HAP-1 (cell line): ENCODE data around the gene MED27.

ENCODE experiments used
- DNase-seq, 2 experiments: peaks; one replicate each; pipeline ENCODE4 v3.0.0-alpha.2; 2016 to 2020; ENCODE audit warnings: low spot score in 2 of 2
- H3K27me3 ChIP-seq: fragments of 250-450 bp; sonication (Bioruptor Pico); 2 replicates; pipeline ENCODE4 v1.5.1; 2020; ENCODE audit warnings: low read depth, mild to moderate bottlenecking, moderate library complexity
- H3K36me3 ChIP-seq: fragments of 250-450 bp; sonication (Bioruptor Pico); replicated peaks from 2 replicates; pipeline ENCODE4 v1.5.1; 2020; ENCODE audit warnings: mild to moderate bottlenecking
- H3K4me1 ChIP-seq: fragments of 250-450 bp; sonication (Bioruptor Pico); 2 replicates; pipeline ENCODE4 v1.5.1; 2020; ENCODE audit warnings: mild to moderate bottlenecking
- H3K4me3 ChIP-seq: fragments of 250-450 bp; sonication (Bioruptor Pico); 2 replicates; pipeline ENCODE4 v1.5.1; 2020; ENCODE audit warnings: mild to moderate bottlenecking, moderate library complexity
- H3K9me3 ChIP-seq: fragments of 250-450 bp; sonication (Bioruptor Pico); 2 replicates; pipeline ENCODE4 v1.5.1; 2020; ENCODE audit warnings: mild to moderate bottlenecking, moderate library complexity
- in situ Hi-C: fragments of 300-500 bp; cut with MboI; formaldehyde crosslinking; loops from 3 replicates; pipeline ENCODE4 v1.14.3; 2020; ENCODE audit warnings: low sequenced_read_pairs, inconsistent platforms, mixed read lengths

Gene MED27

GRCh38 chr9:132046456-132046855 lies 33.2 kb downstream of the MED27 start:
- no peaks in the 10 kb centered on the region for H3K9me3 ChIP-seq
- H3K4me3 ChIP-seq: no peak overlapping the region
- no peak for DNase-seq
- in situ Hi-C loops: no loop called here
- no peaks in the 10 kb centered on the region for H3K27me3 ChIP-seq
- H3K4me1 ChIP-seq: no peaks in the 10 kb centered on the region
- no peaks in the 10 kb centered on the region for H3K36me3 ChIP-seq

- H3K4me1 ChIP-seq: no peaks in the 10 kb centered on the region
- no peak overlapping the region for H3K4me3 ChIP-seq
- no peaks in the 10 kb centered on the region for H3K36me3 ChIP-seq
- H3K9me3 ChIP-seq: no peaks in the 10 kb centered on the region
- DNase-seq: no peak
- no peaks in the 10 kb centered on the region for H3K27me3 ChIP-seq
- in situ Hi-C loops: no loop called here
Observed at GRCh38 chr9:132044176-132044875, 35.3 kb downstream of the MED27 start.

- Histone ChIP-seq H3K9me3 (no peaks in the 10 kb centered on the region), H3K36me3 (no peaks in the 10 kb centered on the region), H3K27me3 (no peaks in the 10 kb centered on the region), H3K4me3 (no peak overlapping the region), H3K4me1 (no peaks in the 10 kb centered on the region)
- in situ Hi-C loops: no loop called here
- no peak for DNase-seq
Observed at GRCh38 chr9:132043708-132044107, 36.0 kb downstream of the MED27 start.

DNA sequence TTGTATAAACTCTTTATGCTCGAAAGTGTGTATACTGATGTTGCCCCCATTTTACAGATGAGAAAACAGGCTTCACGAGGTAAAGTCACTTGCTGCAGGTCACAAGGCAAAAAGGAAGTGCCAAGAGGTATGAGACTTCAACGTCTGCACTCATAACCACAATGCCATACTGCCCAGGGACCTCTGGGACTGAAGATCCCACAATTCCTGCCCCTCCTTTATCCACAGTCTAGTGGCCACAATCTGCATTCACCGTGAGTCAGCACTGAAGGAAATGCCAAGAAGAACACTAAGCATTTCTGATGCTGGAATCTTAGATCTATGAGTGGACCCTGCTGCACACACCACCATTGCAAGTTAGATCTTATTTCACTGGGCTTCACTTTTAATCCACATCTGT lies 37.3 kb downstream of the MED27 start:
- H3K36me3 ChIP-seq: no peaks in the 10 kb centered on the region
- no peaks in the 10 kb centered on the region for H3K27me3 ChIP-seq
- in situ Hi-C loops: no loop called here
- no peak overlapping the region for H3K4me3 ChIP-seq
- 0 out of 2 replicates have a peak, but pooled peaks cover 3% of the 10 kb centered on the region for H3K4me1 ChIP-seq
- no peak for DNase-seq
- no peaks in the 10 kb centered on the region for H3K9me3 ChIP-seq

- Histone ChIP-seq H3K9me3 (no peaks in the 10 kb centered on the region), H3K36me3 (no peaks in the 10 kb centered on the region), H3K4me1 (0 out of 2 replicates have a peak, but pooled peaks cover 3% of the 10 kb centered on the region), H3K27me3 (no peaks in the 10 kb centered on the region), H3K4me3 (no peak overlapping the region)
- in situ Hi-C loops: no loop called here
- no peak for DNase-seq
Observed at GRCh38 chr9:132041798-132042197, 37.9 kb downstream of the MED27 start.

DNA sequence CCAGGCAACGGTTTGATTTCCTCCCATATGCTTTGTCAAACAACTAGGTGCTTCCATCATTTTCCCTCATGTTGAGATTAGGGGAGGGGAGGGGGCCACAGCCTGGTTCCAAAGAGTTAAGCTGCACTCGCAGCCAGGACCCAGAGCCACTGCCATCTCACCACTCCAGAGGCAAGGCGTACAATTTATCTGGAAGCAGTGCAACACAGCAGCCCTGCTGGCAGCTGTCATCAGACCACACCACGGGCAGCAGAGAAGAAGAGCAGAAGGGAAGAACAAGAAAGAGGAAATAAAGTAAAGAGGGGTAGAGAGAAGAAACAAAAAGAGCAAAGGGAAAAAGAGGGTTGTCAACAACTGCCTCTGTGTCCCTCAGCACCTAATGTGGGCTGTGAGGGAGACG lies 38.9 kb downstream of the MED27 start:
- in situ Hi-C loops: no loop called here
- Histone ChIP-seq H3K9me3 (no peaks in the 10 kb centered on the region), H3K4me3 (no peak overlapping the region), H3K36me3 (no peaks in the 10 kb centered on the region; the same call in 1 of the 2 replicates), H3K27me3 (no peaks in the 10 kb centered on the region), H3K4me1 (0 out of 2 replicates have a peak, but pooled peaks cover 3% of the 10 kb centered on the region)
- no peak for DNase-seq

DNA sequence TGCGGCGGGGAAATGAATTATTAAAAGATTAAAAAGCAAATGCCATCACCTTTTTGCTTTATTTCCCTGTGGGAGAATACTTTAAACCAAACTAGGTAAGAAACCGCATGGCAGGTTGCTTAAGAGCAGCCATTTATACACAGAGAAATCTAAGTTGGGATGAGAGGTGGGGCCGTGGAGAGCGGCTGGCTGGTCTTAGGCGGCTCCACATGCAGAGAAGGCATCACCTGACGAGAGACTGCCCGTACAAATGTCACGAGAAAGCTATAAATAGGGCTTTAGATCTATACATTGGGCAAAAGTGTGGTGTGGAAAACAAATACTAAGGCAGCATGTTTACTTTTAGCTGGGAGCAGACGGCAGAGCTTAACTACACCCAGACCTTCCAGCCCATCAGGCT lies 39.4 kb downstream of the MED27 start:
- in situ Hi-C loops: no loop called here
- no peak overlapping the region for H3K4me3 ChIP-seq
- no peak for DNase-seq
- H3K9me3 ChIP-seq: no peaks in the 10 kb centered on the region
- no peaks in the 10 kb centered on the region for H3K27me3 ChIP-seq
- 0 out of 2 replicates have a peak, but pooled peaks cover 3% of the 10 kb centered on the region for H3K4me1 ChIP-seq
- no peaks in the 10 kb centered on the region; the same call in 1 of the 2 replicates for H3K36me3 ChIP-seq

- no peaks in the 10 kb centered on the region; the same call in 1 of the 2 replicates for H3K36me3 ChIP-seq
- no peaks in the 10 kb centered on the region for H3K9me3 ChIP-seq
- in situ Hi-C loops: no loop called here
- H3K4me1 ChIP-seq: peaks cover 3% of the 10 kb centered on the region; the same call in 1 of the 2 replicates
- no peaks in the 10 kb centered on the region for H3K27me3 ChIP-seq
- H3K4me3 ChIP-seq: no peak overlapping the region
- DNase-seq: no peak
Observed at GRCh38 chr9:132039284-132039683, 40.4 kb downstream of the MED27 start.

DNA sequence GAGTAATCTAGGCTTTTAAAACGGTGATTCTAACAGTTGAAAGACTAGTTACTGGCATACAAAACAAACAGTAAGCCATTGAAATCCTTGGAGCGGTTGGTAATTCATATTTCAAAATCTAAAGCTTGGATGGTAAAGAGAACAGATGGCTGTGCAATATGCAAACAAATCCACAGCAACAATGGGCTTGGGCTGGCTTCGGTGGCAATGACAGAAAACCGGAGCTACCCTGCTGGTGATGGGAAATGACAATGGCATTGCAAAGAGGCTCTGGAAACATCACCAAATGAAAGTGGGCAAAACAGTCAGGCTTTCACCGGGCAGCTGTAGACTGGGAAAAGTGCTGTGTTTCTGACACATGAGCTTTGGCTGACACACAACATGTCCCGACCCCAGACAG lies 42.2 kb downstream of the MED27 start:
- H3K4me1 ChIP-seq: peaks cover 20% of the 10 kb centered on the region
- H3K9me3 ChIP-seq: no peaks in the 10 kb centered on the region
- no peaks in the 10 kb centered on the region; the same call in 1 of the 2 replicates for H3K36me3 ChIP-seq
- in situ Hi-C loops: no loop called here
- peak in 1 of 2 experiments; percentile 10 for DNase-seq
- no peaks in the 10 kb centered on the region for H3K27me3 ChIP-seq
- no peak overlapping the region for H3K4me3 ChIP-seq

GRCh38 chr9:132036521-132036920 lies 43.1 kb downstream of the MED27 start:
- Histone ChIP-seq H3K9me3 (no peaks in the 10 kb centered on the region), H3K4me1 (peaks cover 22% of the 10 kb centered on the region), H3K4me3 (no peak overlapping the region), H3K36me3 (no peaks in the 10 kb centered on the region; the same call in 1 of the 2 replicates), H3K27me3 (no peaks in the 10 kb centered on the region)
- in situ Hi-C loops: no loop called here
- no peak for DNase-seq

DNA sequence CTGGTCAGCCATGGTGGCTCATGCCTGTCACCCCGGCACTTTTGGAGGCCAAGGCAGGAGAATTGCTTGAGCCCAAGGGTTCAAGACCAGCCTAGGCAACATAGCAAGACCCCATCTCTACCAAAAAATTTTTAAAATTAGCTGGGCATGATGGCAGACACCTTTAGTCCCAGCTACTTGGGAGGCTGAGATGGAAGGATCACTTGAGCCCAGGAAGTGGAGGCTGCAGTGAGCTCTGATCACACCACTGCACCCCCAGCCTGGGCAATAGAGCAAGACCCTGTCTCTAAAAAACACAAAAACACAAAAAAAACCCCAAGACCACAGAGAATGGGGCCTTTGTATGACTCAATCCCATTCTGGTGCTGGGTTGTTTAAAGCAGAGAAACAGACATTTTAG lies 44.0 kb downstream of the MED27 start:
- no peak for DNase-seq
- in situ Hi-C loops: no loop called here
- Histone ChIP-seq H3K36me3 (no peaks in the 10 kb centered on the region; the same call in 1 of the 2 replicates), H3K4me1 (peaks cover 22% of the 10 kb centered on the region), H3K9me3 (no peaks in the 10 kb centered on the region), H3K4me3 (no peak overlapping the region), H3K27me3 (no peaks in the 10 kb centered on the region)

- Histone ChIP-seq H3K4me1 (peaks cover 20% of the 10 kb centered on the region), H3K27me3 (no peaks in the 10 kb centered on the region), H3K36me3 (no peaks in the 10 kb centered on the region; the same call in 1 of the 2 replicates), H3K9me3 (no peaks in the 10 kb centered on the region), H3K4me3 (no peak overlapping the region)
- DNase-seq: peak in 1 of 2 experiments; percentile 43
- in situ Hi-C loops: no loop called here
Observed at GRCh38 chr9:132032238-132032950, 47.3 kb downstream of the MED27 start.

- Histone ChIP-seq H3K36me3 (no peaks in the 10 kb centered on the region; the same call in 1 of the 2 replicates), H3K4me1 (peaks cover 27% of the 10 kb centered on the region), H3K4me3 (no peak overlapping the region), H3K27me3 (no peaks in the 10 kb centered on the region), H3K9me3 (no peaks in the 10 kb centered on the region)
- in situ Hi-C loops: no loop called here
- no peak for DNase-seq
Observed at GRCh38 chr9:132031467-132032237, 48.0 kb downstream of the MED27 start.
